Measurements from ENCODE around the gene SLC47A2.
"Not testable (repeated sequence)": the region's sequence is repeated elsewhere in the genome, so short reads cannot be mapped to it uniquely, and the experiment has no call there.

Gene SLC47A2

GRCh38 chr17:19707728-19708221 lies 8.6 kb downstream of the SLC47A2 start:
- DNase-seq = no peak

GRCh38 chr17:19706791-19707727 lies 9.3 kb downstream of the SLC47A2 start:
- DNase-seq = no peak

GRCh38 chr17:19705771-19706770 lies 10.3 kb downstream of the SLC47A2 start:
- DNase-seq = no peak

DNA sequence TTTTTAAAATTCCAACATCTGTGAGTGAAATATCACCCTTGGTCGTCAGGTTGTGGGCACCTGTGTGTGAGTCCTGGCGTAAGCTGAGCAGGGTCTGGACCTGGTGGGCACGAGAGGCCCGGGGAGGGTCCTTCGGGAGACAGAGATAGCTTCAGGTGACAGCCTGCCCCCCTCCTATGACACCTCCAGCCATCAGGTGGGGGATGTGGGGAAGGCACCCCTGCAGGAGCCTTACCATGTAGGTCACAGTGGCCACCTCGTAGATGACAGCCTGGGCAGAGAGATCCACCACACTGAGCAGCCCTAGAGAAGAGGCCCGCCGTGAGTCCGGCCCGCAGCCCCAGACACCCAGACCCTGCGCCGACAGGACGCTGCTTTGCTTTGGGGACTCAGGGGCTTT lies 11.2 kb downstream of the SLC47A2 start:
- no peak for DNase-seq

DNA sequence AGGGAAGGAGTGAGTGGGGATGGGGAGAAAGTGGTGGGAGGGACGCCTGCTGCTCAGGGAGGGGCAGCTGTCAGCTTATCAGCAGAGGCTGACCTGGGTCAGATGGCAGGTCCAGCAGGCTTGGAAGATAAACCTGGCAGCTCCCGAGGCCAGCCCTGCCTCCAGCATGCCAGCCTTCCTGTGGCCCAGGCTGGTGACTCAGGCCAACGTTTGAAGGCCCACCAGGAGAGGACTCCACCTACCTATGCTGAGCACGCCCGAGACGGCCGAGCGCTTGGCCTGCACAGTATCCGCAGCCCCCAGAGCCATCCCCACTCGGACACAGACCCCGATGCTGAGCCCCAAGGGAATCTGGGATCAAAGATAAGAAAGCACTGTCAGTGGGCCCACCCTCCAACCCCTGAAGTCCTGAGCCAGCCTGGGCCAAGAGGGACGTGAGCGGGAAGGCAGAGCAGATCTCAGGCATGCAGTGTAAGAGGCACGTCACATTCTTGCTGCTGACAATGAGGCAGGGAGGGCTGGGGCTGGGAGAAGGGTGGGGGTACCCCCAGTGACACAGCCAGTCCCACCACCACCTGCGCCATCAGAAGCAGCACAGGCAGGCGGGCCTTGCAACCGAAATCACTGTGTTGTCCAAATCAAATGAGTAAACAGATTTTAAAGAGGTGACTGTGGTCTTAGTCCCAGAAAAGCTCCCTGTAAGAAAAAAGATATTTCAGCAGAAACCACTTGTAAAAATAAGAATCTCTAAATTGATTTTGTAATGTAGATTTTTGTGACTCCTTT lies 12.4 kb downstream of the SLC47A2 start:
- no peak for DNase-seq

GRCh38 chr17:19703106-19703827 lies 13.1 kb downstream of the SLC47A2 start:
- no peak for DNase-seq

DNA sequence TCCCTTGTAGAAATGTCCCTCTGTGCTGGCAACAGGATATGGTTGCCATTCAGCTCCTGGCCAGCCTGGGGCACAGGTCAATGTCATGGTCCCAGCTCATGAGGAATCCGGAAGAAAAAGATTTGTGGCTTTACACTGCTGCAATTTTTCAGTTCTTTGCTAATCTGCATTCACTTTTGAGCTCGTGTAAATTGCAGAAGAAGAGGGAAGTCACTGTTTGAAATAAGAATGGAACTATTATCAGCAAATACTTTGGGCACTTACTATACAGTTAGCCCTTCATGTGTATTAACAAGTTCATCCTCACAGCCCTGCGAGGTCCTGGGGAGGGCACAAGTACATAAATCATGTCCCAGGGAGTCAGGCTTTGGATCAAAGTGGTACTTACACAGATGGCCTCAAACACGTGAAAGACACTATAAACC lies 14.2 kb downstream of the SLC47A2 start:
- DNase-seq = no peak

GRCh38 chr17:19686400-19687090 lies 29.8 kb downstream of the SLC47A2 start:
- no peak for DNase-seq

GRCh38 chr17:19684909-19685580 lies 31.3 kb downstream of the SLC47A2 start:
- DNase-seq = not testable (repeated sequence)

- no peak for DNase-seq
These were observed 33.3 kb downstream of the SLC47A2 start for GRCh38 chr17:19683117-19683516.

DNA sequence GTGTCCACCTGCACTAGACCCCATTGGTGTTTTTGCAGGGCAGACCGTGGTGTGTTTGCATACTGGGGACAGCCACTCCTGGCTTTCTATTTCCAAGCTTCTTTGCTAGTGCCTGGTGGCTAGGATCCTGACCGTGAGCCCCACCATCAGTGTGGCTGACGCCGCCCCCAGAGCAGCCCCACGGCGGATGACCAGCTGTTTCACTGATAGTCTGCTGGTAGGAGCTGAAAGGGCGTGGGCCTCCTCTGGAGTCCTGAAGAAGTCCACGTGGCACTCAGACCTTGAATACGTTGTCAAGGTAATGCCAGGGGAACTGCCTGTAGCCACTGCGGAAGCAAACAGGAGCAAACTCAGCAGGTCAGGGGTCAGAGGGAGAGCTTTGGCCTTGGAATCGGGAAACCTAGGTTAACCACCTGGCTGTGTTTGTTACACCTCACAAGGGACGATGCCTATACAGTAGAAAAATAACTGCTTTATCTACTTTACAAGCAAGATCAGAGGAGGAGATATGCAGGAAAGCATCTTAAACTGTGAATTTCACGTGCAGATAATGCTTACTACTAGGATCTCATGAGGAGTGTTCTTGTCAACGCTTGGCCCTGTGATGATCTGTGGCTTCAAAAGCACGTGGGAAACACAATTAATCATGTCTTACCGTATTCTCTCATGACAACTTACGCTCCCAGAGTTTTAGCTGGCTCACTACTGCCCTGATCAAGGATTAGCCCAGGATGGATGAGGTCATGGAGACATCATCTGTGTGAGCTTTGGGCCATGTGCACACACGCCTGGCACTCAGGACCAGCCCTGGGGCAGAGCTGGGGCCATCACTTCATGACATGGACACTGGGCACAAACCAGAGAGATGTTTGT lies 37.6 kb downstream of the SLC47A2 start:
- no peak for DNase-seq

- no peak for DNase-seq
These were observed 38.5 kb downstream of the SLC47A2 start for GRCh38 chr17:19677736-19678379.

- no peak for DNase-seq
These were observed 39.5 kb downstream of the SLC47A2 start for GRCh38 chr17:19676896-19677295.

GRCh38 chr17:19673623-19674022 lies 42.8 kb downstream of the SLC47A2 start:
- no peak for DNase-seq

GRCh38 chr17:19672009-19672750 lies 44.2 kb downstream of the SLC47A2 start:
- no peak for DNase-seq

DNA sequence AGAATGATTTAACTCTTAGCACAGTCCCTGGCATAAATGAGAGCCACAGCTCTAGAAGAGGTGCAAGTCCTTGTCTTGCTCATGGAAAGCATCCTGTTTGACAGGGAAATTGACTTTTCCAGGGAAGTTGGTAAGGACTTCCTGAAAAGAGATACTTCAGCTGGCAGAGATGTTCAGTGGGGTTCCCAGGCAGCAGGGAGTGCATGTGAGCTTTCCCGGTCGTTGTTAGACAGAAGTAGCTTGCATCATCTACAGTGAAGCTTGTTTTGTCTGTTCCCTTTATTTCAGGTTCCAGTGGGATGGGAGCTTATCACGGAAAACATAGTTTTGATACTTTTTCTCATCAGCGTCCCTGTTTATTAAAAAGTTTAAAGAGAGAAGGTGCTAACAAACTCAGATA lies 45.0 kb downstream of the SLC47A2 start:
- no peak for DNase-seq

- no peak for DNase-seq
These were observed 45.5 kb downstream of the SLC47A2 start for GRCh38 chr17:19670908-19671307.

DNA sequence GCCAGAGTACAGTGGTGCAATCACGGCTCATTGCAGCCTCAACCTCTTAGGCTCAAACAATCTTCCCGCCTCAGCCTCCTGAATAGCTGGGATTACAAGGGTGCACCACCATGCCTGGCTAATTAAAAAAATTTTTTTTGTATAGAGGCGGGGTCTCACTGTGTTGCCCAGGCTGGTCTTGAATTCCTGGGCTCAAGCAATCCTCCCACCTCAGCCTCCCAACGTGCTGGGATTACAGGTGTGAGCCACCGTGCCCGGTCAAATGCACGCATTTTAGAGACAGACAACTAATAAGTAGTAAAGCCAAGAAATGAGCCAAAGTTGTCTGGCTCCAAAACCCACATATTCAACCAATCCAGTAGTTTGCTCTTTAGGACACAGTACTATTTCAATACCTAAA lies 46.7 kb downstream of the SLC47A2 start:
- not testable (repeated sequence) for DNase-seq

All from fibroblast of skin of scalp (primary cell).